Vagina (tissue), 2 donors: ENCODE results near the gene DGKD. TPM values are rescaled to one million over a fixed set of nuclear protein-coding genes. Genes with fewer than 3 reads are reported as not detected.

ENCODE experiments used
- DNase-seq, 2 donors: peaks; one replicate each; pipeline ENCODE4 v3.0.0-alpha.2; 2017; ENCODE audit errors: extremely low spot score in 2 of 2
- H3K27ac ChIP-seq: fragments of 200-600 bp; sonication (generic); one replicate; pipeline ENCODE4 v1.5.1; 2019
- H3K27me3 ChIP-seq: fragments of 200-600 bp; sonication (generic); one replicate; pipeline ENCODE4 v1.5.1; 2019
- H3K36me3 ChIP-seq, 2 donors: fragments of 200-600 bp; sonication (generic); one replicate each; pipeline ENCODE4 v1.5.1; 2017 to 2019
- H3K4me1 ChIP-seq: fragments of 200-600 bp; sonication (generic); one replicate; pipeline ENCODE4 v1.5.1; 2019
- H3K4me3 ChIP-seq, 2 donors: fragments of 200-600 bp; sonication (generic); 1 replicate in 1 of 2; 2 replicates in 1 of 2; pipeline ENCODE4 v1.5.1; 2016 to 2019
- H3K9me3 ChIP-seq: fragments of 200-600 bp; sonication (generic); one replicate; pipeline ENCODE4 v1.5.1; 2019
- CTCF ChIP-seq, 3 experiments: fragments of 450-650 bp in 2 of 3; fragments of 200-600 bp in 1 of 3; sonication (generic) in 1 of 3; IDR thresholded peaks; one replicate each; pipeline ENCODE4 v1.5.1; 2017 to 2019; ENCODE audit warnings: antibody characterized with exemption in 3 of 3, mild to moderate bottlenecking in 2 of 3, moderate library complexity in 2 of 3
- POLR2A ChIP-seq, 2 donors: fragments of 450-650 bp; IDR thresholded peaks; one replicate each; pipeline ENCODE4 v1.6.1; 2017; ENCODE audit warnings: antibody characterized with exemption in 2 of 2, mild to moderate bottlenecking in 2 of 2, moderate library complexity in 2 of 2
- POLR2AphosphoS5 ChIP-seq, 2 donors: sonication (generic); formaldehyde crosslinking; IDR thresholded peaks; one replicate each; pipeline ENCODE4 v1.9.0; 2017; ENCODE audit warnings: antibody characterized with exemption in 2 of 2, mild to moderate bottlenecking in 2 of 2, low read depth in 1 of 2; ENCODE audit not compliant: insufficient read depth in 1 of 2
- intact Hi-C: fragments of 100-400 bp; cut with DNase I; formaldehyde crosslinking; loops from one replicate; pipeline ENCODE4 v1.15.1; 2023
- total RNA-seq: library from RNA; depleted of rRNA; stranded (reverse); fragments of >200 nt; gene quantifications from one replicate; pipeline ENCODE4 v1.2.3, GENCODE V29; 2016

DGKD gene
- total RNA-seq, 1 donor from 2014 or later, result 13.3 TPM

GRCh38 chr2:233338046-233338445 lies 16.2 kb upstream of the DGKD start:
- TF ChIP-seq CTCF (IDR thresholded peaks at IDR 0.05), result no peak
- no peak for TF ChIP-seq POLR2AphosphoS5 (IDR thresholded peaks at IDR 0.05; ENCODE audit: insufficient read depth in 1 of 2, low read depth in 1 of 2)
- no peak for TF ChIP-seq POLR2A (IDR thresholded peaks at IDR 0.05)
- intact Hi-C loops, result no loop called here

GRCh38 chr2:233338812-233339368 lies 15.4 kb upstream of the DGKD start:
- H3K4me3 ChIP-seq, result no peak overlapping the region
- H3K27ac ChIP-seq, result no peak overlapping the region
- H3K9me3 ChIP-seq, result no peaks in the 10 kb centered on the region
- no peaks in the 10 kb centered on the region for H3K36me3 ChIP-seq
- intact Hi-C loops, result no loop called here
- H3K27me3 ChIP-seq, result no peaks in the 10 kb centered on the region
- no peaks in the 10 kb centered on the region for H3K4me1 ChIP-seq
- no peak for TF ChIP-seq CTCF (IDR thresholded peaks at IDR 0.05)
- no peak for TF ChIP-seq POLR2AphosphoS5 (IDR thresholded peaks at IDR 0.05; ENCODE audit: insufficient read depth in 1 of 2, low read depth in 1 of 2)
- no peak for TF ChIP-seq POLR2A (IDR thresholded peaks at IDR 0.05)
- no peak for DNase-seq

More at GRCh38 chr2:233338046-233338445, 16.2 kb upstream of the DGKD start:
- Histone ChIP-seq H3K4me3 (no peak overlapping the region), H3K36me3 (no peaks in the 10 kb centered on the region), H3K27me3 (no peaks in the 10 kb centered on the region), H3K9me3 (no peaks in the 10 kb centered on the region), H3K27ac (no peak overlapping the region), H3K4me1 (no peaks in the 10 kb centered on the region)
- no peak for DNase-seq

- H3K4me3 ChIP-seq, result no peak overlapping the region
- DNase-seq, result no peak
- TF ChIP-seq POLR2AphosphoS5 (IDR thresholded peaks at IDR 0.05; ENCODE audit: insufficient read depth in 1 of 2, low read depth in 1 of 2) (no peak), POLR2A (IDR thresholded peaks at IDR 0.05) (no peak), CTCF (IDR thresholded peaks at IDR 0.05) (no peak)
- intact Hi-C loops, result no loop called here
- no peaks in the 10 kb centered on the region for H3K36me3 ChIP-seq
- H3K4me1 ChIP-seq, result no peaks in the 10 kb centered on the region
- no peak overlapping the region for H3K27ac ChIP-seq
- no peaks in the 10 kb centered on the region for H3K27me3 ChIP-seq
- H3K9me3 ChIP-seq, result no peaks in the 10 kb centered on the region
Observed at GRCh38 chr2:233339427-233339826, 14.9 kb upstream of the DGKD start.

GRCh38 chr2:233341296-233341695 lies 13.0 kb upstream of the DGKD start:
- H3K4me3 ChIP-seq, result no peak overlapping the region
- no peak overlapping the region for H3K27ac ChIP-seq
- no peaks in the 10 kb centered on the region for H3K4me1 ChIP-seq
- no peaks in the 10 kb centered on the region for H3K36me3 ChIP-seq
- no peaks in the 10 kb centered on the region for H3K27me3 ChIP-seq
- TF ChIP-seq CTCF (IDR thresholded peaks at IDR 0.05), result no peak
- TF ChIP-seq POLR2AphosphoS5 (IDR thresholded peaks at IDR 0.05; ENCODE audit: insufficient read depth in 1 of 2, low read depth in 1 of 2), result no peak
- TF ChIP-seq POLR2A (IDR thresholded peaks at IDR 0.05), result no peak
- no peaks in the 10 kb centered on the region for H3K9me3 ChIP-seq
- intact Hi-C loops, result no loop called here
- DNase-seq, result no peak

GRCh38 chr2:233342301-233342700 lies 12.0 kb upstream of the DGKD start:
- H3K4me1 ChIP-seq, result no peaks in the 10 kb centered on the region
- TF ChIP-seq CTCF (IDR thresholded peaks at IDR 0.05), result no peak
- no peak for TF ChIP-seq POLR2A (IDR thresholded peaks at IDR 0.05)
- no peak for TF ChIP-seq POLR2AphosphoS5 (IDR thresholded peaks at IDR 0.05; ENCODE audit: insufficient read depth in 1 of 2, low read depth in 1 of 2)
- DNase-seq, result no peak
- intact Hi-C loops, result no loop called here
- no peak overlapping the region for H3K27ac ChIP-seq
- H3K36me3 ChIP-seq, result no peaks in the 10 kb centered on the region
- H3K4me3 ChIP-seq, result no peak overlapping the region
- no peaks in the 10 kb centered on the region for H3K9me3 ChIP-seq
- no peaks in the 10 kb centered on the region for H3K27me3 ChIP-seq
